ENCODE results near the gene OR2L8. TPM values are rescaled to one million over a fixed set of nuclear protein-coding genes. Genes with fewer than 3 reads are reported as not detected.

Gene OR2L8
- total RNA-seq, 1 experiment from 2014 or later = not detected

- no peak for TF ChIP-seq CTCF (IDR thresholded peaks at IDR 0.05)
- TF ChIP-seq TCF7L2 (IDR thresholded peaks at IDR 0.05; ENCODE audit: low read depth, low read length) = no peak
- TF ChIP-seq SIN3A (IDR thresholded peaks at IDR 0.05; ENCODE audit: borderline replicate concordance, insufficient read depth, low read depth, low read length) = no peak
- no peak for TF ChIP-seq REST (IDR thresholded peaks at IDR 0.05; ENCODE audit: insufficient read depth in 1 of 2, low read depth in 2 of 2, low read length in 1 of 2)
- TF ChIP-seq POLR2AphosphoS5 (IDR thresholded peaks at IDR 0.05; ENCODE audit: low read depth, low read length) = no peak
- no TSS peak for BruUV-seq (replicated peaks)
- no peak overlapping the region for H3K27ac ChIP-seq (ENCODE audit: low read length)
- H3K4me1 ChIP-seq (ENCODE audit: control insufficient read depth, insufficient read depth, low read length) = no peaks in the 10 kb centered on the region
- peak overlapping the region; percentile 13 to 41 for H3K4me3 ChIP-seq (ENCODE audit: low read depth in 2 of 2, low read length in 2 of 2)
- in situ Hi-C loops (cut with HindIII; ENCODE audit: low pct_unique_long_range_greater_than_20kb, low sequenced_read_pairs) = no loop called here
- POLR2A ChIA-PET = no interaction called here
- ATAC-seq (peak; percentile 93), DNase-seq (ENCODE audit: low read depth, low spot score) (peak; percentile 33)
- H3K27me3 ChIP-seq (ENCODE audit: control insufficient read depth, insufficient read depth, low read length) = no peaks in the 10 kb centered on the region
- CTCF ChIA-PET = interaction anchor here (0.7 kb wide), 1 partner anchor 145 kb away, joined by 4 read pairs; no protein-coding TSS in a partner anchor
- H3K9me3 ChIP-seq (ENCODE audit: control insufficient read depth, insufficient read depth, low read depth, low read length) = no peaks in the 10 kb centered on the region
- intact Hi-C loops (cut with micrococcal nuclease; ENCODE audit: unreplicated experiment) = no loop called here
- H3K36me3 ChIP-seq (ENCODE audit: control insufficient read depth, insufficient read depth, low read length) = no peaks in the 10 kb centered on the region
These were observed 42.1 kb upstream of the OR2L8 start for GRCh38 chr1:247906504-247907047.

- Histone ChIP-seq H3K9me3 (ENCODE audit: control insufficient read depth, insufficient read depth, low read depth, low read length) (no peaks in the 10 kb centered on the region), H3K36me3 (ENCODE audit: control insufficient read depth, insufficient read depth, low read length) (no peaks in the 10 kb centered on the region), H3K4me3 (ENCODE audit: low read depth in 2 of 2, low read length in 2 of 2) (no peak overlapping the region), H3K27ac (ENCODE audit: low read length) (no peak overlapping the region), H3K4me1 (ENCODE audit: control insufficient read depth, insufficient read depth, low read length) (no peaks in the 10 kb centered on the region), H3K27me3 (ENCODE audit: control insufficient read depth, insufficient read depth, low read length) (no peaks in the 10 kb centered on the region)
- ATAC-seq = no peak
- ChIA-PET POLR2A (no interaction called here), CTCF (no interaction called here)
- intact Hi-C loops (cut with micrococcal nuclease; ENCODE audit: unreplicated experiment) (no loop called here), in situ Hi-C loops (cut with HindIII; ENCODE audit: low pct_unique_long_range_greater_than_20kb, low sequenced_read_pairs) (no loop called here)
- BruUV-seq (replicated peaks) = no TSS peak
- DNase-seq (ENCODE audit: low read depth, low spot score) = no peak
- TF ChIP-seq TCF7L2 (IDR thresholded peaks at IDR 0.05; ENCODE audit: low read depth, low read length) (no peak), POLR2AphosphoS5 (IDR thresholded peaks at IDR 0.05; ENCODE audit: low read depth, low read length) (no peak), REST (IDR thresholded peaks at IDR 0.05; ENCODE audit: insufficient read depth in 1 of 2, low read depth in 2 of 2, low read length in 1 of 2) (no peak), CTCF (IDR thresholded peaks at IDR 0.05) (no peak), SIN3A (IDR thresholded peaks at IDR 0.05; ENCODE audit: borderline replicate concordance, insufficient read depth, low read depth, low read length) (no peak)
These were observed 39.9 kb upstream of the OR2L8 start for GRCh38 chr1:247908766-247909165.
